Activated T-helper 1 cell treated with Interleukin-2 at 50 U/mL for 16 hours (primary cell): ENCODE measurements around the gene KRTAP10-8.
A peak's percentile ranks its signal among the peaks of the same experiment; 100 is the strongest.
"Not testable (repeated sequence)": the region's sequence is repeated elsewhere in the genome, so short reads cannot be mapped to it uniquely, and the experiment has no call there.

Experiments used
- DNase-seq: peaks from one replicate; pipeline ENCODE4 v3.0.0-alpha.2; 2020; ENCODE audit warnings: low read depth

Gene KRTAP10-8

DNA sequence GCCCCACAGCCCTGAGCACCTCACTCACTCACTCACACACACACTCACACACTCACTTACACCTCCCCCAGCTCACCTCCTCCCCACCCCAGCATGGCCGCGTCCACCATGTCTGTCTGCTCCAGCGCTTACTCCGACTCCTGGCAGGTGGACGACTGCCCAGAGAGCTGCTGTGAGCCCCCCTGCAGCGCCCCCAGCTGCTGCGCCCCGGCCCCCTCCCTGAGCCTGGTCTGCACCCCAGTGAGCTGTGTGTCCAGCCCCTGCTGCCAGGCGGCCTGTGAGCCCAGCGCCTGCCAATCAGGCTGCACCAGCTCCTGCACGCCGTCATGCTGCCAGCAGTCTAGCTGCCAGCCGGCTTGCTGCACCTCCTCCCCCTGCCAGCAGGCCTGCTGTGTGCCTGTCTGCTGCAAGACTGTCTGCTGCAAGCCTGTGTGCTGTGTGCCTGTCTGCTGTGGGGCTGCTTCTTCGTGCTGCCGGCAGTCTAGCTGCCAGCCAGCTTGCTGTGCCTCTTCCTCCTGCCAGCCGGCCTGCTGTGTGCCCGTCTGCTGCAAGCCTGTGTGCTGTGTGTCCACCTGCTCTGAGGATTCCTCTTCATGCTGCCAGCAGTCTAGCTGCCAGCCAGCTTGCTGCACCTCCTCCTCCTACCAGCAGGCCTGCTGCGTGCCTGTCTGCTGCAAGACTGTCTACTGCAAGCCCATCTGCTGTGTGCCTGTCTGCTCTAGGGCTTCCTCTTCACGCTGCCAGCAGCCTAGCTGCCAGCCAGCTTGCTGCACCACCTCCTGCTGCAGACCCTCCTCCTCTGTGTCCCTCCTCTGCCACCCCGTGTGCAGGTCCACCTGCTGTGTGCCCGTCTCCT, 34.7 kb downstream of the KRTAP10-8 start, which contains the start of gene KRTAP10-11:
KRTAP10-11 (plus strand) TSS at position 49 of the 856 bp plus-strand sequence; CDS start at position 94, 45 bp downstream.
- not testable (repeated sequence) for DNase-seq

DNA sequence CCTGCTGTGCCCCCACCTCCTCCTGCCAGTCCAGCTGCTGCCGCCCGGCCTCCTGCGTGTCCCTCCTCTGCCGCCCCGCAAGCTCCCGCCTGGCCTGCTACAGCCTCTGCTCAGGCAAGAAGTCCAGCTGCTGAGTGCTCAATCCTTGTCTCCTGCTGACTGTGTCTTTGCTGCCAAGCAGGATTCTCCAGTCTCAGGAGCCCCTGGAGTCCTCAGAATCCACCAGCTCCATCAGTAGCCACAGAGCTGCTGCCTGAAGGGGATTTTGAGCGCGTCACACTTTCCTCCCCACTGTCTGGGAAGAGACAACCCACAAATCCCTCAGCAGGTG, 35.3 kb downstream of the KRTAP10-8 start:
- no peak for DNase-seq

DNA sequence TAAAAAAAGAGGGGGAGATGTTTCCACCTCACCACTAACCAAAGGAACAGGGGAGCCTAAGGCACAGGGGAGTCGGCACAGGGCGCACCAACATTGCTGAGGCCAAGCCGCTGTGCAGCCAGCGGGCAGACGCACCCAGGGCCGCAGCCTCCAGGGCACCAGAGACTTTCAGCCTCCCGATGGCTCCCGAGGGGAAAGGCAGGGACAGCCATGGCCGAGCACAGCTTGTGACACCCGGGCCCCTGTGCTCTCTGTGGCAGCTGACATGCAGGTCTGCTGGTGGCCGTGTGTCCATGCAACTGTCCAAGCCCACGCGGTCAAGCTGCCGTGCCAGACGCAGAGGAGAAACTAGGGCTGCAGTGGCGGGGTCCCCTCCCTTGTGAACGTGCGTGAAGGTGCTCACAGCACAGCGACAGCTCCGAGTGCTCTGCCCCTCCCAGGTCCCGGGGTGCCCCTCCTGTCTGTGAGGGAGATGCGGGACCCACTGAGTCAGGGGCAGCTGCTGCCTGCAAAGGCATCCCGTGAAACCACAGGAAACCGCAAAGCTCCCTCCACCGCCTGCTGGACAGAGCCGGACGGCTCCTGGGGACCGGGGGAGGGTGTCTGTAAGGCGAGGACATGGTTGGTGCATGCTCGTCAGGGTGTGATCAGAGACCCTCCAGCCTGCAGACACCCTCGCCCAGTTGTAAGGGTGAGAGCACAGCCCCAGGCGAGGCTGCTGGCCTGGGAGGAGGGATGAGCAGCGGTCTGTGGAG, 36.9 kb downstream of the KRTAP10-8 start:
- DNase-seq, result no peak

DNA sequence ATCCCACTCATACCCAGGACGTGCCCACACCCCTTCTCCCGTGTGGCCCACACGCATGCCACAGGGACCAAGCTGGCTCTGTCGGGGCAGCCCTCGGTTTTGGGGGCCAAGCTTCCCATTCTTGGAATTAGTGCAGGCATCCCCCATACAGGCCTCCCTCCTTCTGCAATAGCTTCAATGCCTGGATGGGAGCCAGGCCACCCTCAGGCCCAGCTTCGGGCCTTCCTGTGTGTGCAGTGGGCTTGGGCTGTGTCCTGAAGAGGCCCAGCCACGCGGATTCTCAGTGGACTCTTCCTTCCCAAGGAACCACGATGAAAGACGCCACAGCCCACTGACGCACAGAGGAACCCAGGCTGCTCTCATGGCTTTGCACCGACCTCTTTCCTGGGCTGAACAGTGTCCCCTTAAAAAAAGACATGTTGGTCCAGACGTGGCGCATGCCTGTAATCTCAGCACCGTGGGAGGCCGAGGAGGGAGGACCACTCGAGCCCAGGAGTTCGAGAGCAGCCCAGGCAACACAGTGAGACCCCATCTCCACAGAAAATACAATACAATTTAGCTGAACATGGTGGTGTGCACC, 37.7 kb downstream of the KRTAP10-8 start:
- DNase-seq, result no peak

DNA sequence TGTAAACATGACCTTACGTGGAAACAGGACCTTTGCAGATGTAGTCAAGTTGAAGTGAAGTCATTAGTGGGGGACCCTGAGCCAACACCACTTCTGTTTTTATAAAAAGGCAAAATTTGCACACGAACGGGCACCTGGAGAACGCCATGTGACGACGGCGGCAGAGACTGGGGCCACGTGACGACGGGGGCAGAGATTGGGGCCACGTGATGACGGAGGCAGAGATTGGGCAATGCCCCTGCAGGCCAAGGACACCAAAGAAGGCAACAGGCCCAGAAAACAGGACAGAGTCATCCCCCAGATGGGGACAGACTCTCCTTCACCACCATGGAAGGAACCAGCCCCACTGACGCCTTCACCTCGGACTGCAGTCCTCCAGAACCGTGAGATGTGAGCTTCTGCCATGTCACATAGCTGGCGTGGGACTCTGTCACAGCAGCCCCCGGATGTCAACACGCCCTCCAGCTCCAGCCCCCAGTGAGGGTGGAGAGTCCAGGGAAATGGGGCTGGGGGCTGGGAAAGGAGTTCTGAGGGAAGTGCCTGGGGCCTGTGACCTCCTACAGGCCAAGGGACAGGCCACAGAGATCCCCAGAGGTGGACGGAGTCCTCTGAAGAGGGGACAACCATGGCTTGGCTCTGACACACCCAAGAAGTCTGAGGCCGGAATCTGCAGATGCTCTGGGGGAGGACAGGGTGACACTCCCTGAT, 38.5 kb downstream of the KRTAP10-8 start:
- DNase-seq, result no peak

DNA sequence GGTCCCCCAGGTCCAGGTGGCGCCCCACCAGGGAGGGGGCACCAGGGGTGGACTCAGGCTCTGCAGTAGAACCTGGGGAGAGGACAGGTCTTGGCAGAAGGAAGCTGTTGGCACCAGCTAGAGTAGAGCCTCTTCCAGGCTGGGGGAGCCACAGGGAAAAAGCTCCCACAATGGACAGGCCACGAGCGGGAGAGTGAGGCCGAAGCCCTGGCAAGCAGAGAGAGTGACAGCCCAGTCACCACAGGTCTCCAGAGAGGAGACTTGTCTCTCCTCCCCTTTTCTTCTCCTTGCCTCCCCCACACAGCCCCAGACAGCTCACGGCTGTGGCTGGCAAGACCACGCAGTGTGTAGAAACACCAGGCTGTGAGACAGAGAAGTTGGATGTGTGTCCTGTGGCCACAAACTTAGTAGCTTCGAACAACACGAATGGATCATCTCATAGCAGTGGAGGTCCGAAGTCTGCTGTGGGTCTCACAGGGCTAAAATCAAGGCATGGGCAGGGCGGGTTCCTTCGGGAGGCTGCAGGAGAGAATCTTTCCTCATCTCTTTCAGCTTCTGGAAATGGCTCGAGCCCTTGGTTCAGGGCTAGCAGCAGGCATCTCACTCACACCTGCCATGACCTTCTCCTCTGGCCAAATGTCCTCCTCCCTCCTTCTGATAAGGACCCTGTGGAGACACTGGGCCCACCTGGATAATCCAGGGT, 39.2 kb downstream of the KRTAP10-8 start:
- DNase-seq, result no peak

DNA sequence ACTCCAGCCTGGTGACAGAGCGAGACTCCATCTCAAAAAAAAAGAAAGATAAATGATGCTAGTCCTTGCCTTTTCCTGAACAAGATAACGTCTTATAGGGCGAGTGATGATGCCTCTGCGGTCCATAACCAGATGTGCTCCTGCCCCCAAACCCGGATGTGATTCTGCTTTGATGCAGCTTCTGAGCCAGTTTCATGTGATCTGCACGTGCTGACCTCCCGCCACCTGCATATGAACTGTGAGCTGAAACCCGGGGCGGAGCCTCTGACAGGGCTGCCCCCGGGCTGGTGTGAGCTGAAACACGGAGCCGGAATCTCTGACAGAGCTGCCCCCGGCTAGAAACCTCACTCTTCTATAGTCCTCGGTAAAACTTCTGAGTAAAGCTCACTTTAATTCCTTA, 41.2 kb downstream of the KRTAP10-8 start:
- no peak for DNase-seq

DNA sequence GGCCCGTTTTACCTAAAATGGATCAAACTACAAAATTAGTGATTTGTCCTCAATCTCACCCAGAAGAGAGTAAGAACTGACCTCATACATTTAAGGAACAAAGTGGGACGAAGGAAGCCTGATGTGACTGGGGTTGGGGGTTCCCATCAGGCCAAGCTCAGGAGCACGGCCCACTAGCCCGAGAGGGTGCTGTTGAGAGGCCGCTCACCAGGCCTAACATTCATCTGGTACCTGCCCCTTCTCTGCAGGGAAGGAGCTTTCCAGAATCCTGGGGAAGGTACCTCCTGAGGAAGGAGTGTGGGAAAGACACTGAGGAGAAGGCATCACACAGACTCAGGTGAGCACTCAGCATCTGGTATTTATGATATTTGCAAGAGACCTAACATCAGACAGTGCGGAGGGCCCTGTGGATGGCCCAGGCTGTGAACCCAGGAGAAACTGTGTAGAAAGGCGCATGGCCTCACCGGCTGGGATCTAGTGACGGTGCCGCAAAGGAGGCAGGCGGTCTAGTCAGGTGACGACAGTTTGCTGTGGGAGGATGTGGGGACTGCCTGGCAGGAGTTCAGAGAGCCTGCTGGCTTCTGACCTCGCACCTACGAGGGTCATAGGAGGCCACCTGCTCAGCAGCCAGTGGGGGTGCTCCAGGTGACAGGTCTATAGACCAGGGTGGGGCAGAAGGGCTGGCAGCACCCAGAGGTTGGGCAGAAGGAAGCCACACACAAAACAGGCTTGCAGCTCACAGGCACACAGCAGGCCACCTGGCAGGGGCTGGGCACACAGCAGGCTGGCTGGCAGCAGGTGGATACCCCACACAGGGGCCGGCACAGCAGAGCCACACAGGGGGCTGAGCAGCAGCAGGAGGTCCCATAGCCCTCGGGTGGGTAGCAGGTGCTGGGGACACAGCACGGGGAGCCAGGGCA, 42.0 kb downstream of the KRTAP10-8 start:
- DNase-seq, result peak; percentile 40

DNA sequence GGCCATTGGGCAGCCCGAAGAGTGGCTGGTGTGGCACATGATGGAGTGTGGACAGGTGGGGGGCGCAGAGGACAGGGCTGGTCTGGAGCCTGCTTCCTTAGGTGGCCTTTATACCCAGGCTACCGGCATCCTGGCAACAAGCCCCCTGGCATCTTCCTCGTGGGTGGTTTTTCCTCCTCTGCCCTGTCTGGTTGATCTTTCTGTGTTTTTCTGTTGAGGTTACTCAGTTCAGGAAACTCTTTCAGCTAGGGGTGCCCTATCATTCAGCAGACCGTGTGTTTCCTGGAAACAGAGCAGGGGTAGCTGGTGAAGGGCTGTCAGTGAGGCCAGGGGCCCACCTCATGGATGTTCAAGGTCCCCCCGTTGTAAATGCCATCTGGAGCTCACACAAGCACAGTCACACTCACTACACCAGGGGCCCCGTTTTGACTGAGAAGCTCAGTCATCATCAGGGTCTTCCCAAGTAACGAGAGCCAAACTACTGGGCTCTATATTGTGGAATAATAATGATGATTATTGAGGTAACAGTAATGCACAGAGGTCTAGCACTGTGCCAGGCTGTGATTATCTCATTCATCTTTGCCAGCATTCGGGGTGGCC, 42.8 kb downstream of the KRTAP10-8 start, which contains the start of gene KRTAP12-4:
KRTAP12-4 (minus strand) TSS at position 84 of the 600 bp plus-strand sequence; CDS start at position 39, 45 bp downstream.
- no peak for DNase-seq

DNA sequence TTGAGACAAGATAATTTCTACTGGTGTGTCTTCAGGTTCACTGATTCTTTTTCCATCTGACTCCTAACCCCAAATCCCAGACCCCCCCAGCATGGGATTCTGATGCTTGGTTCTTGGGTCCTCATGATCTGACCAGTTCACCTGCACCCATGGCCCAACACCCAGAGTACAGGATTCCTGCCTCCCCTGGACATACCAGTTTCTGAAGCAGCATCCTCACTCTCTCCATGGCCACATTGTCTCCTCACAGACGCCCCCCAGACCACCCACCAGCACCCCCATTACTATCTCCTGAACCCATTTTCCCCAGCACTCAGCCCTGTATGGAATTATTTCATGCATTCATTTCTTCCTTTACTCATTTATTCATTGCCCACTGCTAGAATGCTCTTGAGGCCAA, 45.0 kb downstream of the KRTAP10-8 start:
- DNase-seq, result no peak

DNA sequence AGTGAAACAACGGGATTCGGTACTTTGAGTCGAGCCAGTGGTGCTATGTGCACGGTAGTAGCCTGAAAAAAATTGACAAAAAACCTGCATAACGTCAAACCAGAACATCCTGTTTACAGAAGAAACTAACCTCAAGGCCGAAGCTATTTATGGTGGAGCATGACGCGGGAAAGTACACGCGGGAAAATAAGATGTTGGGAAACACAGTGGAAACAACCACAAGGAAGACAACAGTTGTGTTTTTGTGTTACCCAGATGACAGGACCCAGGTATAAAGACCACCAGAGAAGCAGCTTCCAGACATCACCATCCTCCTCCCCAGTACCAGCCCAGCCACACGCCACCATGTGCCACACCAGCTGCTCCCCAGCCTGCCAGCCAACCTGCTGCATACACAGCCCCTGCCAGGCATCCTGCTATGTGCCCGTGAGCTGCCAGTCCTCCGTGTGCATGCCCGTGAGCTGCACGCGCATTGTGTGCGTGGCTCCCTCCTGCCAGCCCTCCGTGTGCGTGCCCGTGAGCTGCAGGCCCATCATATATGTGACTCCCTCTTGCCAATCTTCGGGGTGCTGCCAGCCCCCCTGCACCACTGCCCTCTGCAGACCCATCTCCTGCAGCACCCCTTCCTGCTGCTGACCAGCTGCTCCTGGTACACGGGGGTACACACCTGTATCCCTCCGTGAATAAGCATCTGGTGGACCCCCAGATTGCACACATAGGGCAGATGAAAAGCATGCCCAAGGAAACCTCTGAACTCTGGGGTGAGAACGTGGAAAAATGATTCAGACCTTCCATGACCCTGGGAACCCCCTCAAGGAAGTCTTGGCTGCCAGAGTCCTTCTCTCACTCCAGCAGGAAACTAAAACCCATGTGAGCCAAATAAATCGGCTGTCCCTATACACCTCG, 46.0 kb downstream of the KRTAP10-8 start, which contains the start of gene KRTAP12-3:
KRTAP12-3 (plus strand) TSS at position 298 of the 906 bp plus-strand sequence; CDS start at position 346, 48 bp downstream.
- DNase-seq, result peak; percentile 41

DNA sequence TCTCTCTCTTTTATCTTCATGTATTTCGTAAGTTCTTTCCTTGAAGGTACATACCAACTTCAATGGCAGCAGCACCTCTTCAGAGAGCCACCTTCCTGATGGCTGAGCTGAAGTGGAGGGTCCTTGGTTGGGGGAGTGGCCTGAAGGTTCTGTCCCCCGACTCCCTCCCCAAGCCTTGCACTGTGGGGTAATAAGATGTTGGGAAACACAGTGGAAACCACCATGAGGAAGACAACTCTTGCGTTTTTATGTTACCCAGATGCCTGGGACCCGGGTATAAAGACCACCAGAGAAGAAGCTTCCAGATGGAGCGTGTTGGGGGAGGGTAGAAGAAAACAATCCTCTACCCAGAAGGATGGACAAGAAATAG, 46.6 kb downstream of the KRTAP10-8 start:
- DNase-seq, result no peak

DNA sequence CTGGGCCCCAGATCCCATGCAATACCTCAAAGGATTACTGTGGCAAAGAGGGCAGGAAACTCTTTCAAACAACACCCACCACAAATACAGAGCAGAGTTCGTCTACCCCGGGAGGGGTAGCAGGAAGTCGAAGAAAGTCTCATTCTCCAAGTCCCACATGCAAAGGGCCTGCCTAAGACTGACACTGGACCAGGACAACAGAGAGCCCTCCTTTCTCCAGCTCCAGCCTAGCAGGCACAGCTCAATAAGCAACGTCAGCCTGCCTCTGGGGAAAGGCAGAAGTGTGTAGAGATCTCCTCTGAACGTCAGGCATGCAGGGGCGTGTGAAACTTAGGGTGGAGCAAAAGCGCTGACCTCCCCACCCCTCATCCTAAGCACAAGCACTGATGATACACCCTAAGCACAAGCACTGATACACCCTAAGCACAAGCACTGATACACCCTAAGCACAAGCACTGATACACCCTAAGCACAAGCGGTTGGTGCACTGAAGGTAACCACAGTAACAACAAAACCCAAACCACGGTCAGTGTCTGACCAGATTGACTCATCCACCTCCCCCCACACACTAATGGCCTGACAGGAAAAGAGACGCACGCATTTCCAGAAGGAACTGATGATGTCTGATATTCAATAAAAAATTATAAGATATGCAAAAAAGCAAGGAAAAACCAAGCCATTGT, 47.2 kb downstream of the KRTAP10-8 start:
- no peak for DNase-seq

DNA sequence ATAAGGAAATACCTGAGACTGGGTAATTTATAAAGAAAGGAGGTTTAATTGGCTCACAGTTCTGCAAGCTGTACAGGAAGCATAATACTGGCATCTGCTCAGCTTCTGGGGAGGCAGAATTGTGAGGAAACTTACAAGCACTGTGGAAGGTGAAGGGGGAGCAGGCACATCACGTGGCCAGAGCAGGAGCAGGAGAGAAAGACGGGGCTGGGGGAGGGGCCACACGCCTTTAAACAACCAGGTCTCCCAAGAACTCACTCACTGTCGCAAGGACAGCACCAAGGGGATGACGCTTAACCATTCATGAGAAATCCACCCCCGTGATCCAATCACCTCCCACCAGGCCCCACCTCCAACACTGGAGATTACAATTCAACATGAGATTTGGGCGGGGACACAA, 49.7 kb downstream of the KRTAP10-8 start:
- not testable (repeated sequence) for DNase-seq
